Left renal cortex interstitium (tissue), 4 donors: ENCODE results near the gene CHKA. TPM values are rescaled to one million over a fixed set of nuclear protein-coding genes. Genes with fewer than 3 reads are reported as not detected.

Experiments used
- DNase-seq, 4 donors: peaks; one replicate each; pipeline ENCODE4 v3.0.0-alpha.2; 2013; ENCODE audit warnings: low read depth in 4 of 4, low spot score in 2 of 4, missing footprints in 1 of 4
- polyA plus RNA-seq, 4 donors: library from polyadenylated mRNA; unstranded; fragments of 120-200 nt; gene quantifications; one replicate each; pipeline ENCODE4 v1.2.1, GENCODE V29; 2013; ENCODE audit not compliant: insufficient read length in 4 of 4

CHKA gene
- polyA plus RNA-seq, 4 donors = 27.7 to 56.6 (median 37.0) TPM

GRCh38 chr11:68037411-68038225, 83.6 kb downstream of the CHKA start:
- no peak for DNase-seq

GRCh38 chr11:68036717-68037239, 84.4 kb downstream of the CHKA start:
- DNase-seq = no peak

DNA sequence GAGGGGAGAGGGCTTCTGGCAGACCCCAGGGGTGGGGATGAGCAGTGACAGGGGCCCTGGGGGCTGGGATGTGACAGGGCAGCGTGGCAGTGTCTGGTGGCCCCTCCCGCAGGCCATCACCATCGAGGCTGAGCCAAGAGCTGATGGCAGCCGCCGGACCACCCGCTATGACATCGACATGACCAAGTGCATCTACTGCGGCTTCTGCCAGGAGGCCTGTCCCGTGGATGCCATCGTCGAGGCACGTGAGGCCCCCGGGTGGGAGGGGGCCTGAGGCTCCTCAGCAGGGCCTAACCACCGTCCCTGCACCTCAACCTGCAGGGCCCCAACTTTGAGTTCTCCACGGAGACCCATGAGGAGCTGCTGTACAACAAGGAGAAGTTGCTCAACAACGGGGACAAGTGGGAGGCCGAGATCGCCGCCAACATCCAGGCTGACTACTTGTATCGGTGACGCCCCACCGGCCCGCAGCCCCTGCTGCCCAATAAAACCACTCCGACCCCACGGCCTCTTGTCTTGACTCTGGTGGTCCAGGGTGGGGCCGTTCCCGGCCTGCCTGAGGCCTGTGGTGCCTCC, 85.0 kb downstream of the CHKA start:
- DNase-seq = no peak

DNA sequence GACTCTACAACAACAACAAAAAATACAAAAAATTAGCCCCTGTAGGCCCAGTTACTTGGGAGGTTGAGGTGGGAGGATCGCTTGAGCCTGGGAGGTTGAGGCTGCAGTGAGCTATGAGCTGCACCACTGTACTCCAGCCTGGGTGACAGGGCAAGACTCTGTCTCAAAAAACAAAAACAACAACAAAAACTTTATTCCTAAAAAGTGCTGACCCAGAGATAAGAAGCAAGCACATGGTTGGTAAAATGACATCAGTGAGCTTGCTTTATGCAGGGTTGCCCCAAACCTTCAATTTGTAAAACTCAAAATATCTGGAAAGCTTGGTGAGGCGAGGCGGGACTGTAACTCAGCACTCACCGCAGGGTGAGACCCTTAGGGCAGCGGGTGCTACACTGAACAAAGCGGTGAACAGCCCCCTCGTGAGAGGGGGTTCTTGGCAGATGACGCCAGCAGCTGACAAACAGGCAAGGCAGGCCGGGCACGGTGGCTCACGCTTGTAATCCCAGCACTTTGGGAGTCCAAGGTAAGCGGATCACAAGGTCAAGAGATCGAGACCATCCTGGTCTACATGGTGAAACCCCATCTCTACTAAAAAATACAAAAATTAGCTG, 85.8 kb downstream of the CHKA start:
- no peak for DNase-seq

DNA sequence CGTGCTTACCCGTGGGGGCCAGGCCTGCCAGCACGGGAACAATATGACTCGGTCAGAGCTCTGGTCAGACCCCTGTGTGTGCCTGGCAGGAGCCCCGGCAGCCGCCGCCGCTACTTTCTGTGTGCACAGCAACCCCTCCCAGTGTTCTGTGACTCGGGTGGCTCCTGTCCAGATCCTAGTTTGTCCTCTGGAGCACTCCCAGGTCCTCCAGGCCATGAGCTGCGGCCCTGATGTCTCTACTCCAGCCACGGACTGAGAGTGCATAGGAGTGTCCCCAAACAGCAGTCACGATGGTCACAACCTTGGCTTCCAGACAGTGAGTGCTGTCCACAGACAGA, 87.5 kb downstream of the CHKA start:
- no peak for DNase-seq

DNA sequence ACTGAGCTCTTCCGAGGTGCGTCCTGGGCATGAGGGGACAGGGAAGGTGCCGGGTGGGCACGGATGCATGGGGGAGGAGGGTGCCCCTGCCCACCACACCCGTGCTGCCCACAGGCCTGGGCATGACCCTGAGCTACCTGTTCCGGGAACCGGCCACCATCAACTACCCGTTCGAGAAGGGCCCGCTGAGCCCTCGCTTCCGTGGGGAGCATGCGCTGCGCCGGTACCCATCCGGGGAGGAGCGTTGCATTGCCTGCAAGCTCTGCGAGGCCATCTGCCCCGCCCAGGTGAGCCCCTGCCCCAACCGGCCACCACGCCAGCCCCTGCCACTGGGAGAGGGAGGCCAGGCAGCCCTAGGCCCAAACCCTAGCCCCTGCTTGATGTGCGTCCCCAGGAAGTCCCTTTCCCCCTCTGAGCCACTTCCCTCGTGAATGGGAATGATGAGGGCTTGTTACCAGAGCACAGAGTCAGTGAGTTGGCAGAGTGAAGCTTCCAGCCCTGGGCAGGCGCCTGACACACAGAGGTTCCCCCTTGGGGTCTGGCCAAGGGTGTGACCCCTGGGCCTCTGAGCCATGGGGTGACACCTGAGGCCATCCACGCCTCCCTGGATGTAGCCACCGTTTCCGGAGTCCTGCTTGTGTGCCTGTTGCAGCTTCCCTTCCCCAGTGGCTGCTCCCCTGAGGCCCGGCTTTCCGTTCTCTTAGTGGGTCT, 88.0 kb downstream of the CHKA start:
- DNase-seq = no peak

DNA sequence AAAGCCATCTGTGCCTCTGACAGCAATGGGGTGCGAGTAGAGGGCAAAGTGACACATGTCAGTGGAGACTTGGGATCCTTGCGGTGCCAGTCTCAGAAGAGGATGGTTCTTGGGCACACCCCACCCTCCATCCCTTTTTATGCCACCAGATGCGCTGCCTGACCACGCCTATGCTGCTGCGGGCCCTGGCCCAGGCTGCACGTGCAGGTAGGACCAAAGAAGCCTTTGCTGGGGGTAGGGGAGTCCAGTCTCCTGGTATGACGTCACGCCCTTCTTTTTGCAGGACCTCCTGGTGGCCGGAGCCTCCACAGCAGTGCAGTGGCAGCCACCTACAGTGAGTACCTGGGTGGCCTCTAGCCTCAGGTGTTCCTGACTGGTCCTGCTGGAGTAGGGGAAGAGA, 89.2 kb downstream of the CHKA start:
- no peak for DNase-seq

- DNase-seq = no peak
These were observed 90.1 kb downstream of the CHKA start for GRCh38 chr11:68031144-68031464.

DNA sequence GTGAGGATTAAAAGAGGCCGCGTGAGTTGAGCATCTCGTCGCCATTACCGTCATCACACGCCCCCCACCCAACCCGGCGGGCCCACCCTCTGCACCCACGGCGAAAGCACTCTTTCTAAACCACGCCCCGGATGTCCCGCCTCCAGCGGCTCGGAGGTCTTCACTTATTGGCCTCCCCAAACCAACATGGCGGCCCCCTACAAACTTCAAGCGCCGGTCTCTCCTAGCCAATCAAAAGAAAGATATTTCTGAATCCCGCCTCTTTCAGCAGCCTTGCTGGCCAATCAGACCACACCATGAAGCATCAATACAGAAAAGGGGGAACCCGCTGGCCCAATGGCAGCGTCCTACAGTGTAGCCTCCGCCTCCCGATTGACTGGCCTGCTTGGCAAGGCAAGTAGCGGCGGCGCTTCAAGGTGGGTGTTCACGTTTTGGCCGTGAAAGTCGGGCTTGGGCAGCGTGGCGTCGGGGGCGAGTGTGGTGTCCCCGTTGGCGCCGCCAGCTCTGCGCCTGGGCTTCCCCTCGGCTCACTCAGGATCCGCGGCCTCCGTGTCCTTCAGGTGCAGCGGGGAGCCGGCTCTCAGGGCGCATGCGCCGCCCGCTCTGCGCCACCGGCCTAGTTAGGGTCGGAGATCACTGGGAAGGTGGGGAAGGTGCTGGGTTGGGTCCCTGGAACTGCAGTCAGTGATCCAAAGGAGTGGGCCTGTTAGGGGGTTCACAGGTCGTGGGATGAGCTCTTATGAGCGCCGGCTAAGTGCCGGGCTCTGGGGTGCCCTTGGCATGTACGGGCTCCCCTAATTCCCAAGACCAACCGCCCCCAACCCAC, 90.7 kb downstream of the CHKA start, which contains the start of gene NDUFS8:
Gene NDUFS8, plus strand, starts transcription at position 364 of the 826 bp plus-strand sequence. CDS start 1,471 bp downstream, outside the sequence.
- DNase-seq = peak; percentile 94 to 99 (median 97)

DNA sequence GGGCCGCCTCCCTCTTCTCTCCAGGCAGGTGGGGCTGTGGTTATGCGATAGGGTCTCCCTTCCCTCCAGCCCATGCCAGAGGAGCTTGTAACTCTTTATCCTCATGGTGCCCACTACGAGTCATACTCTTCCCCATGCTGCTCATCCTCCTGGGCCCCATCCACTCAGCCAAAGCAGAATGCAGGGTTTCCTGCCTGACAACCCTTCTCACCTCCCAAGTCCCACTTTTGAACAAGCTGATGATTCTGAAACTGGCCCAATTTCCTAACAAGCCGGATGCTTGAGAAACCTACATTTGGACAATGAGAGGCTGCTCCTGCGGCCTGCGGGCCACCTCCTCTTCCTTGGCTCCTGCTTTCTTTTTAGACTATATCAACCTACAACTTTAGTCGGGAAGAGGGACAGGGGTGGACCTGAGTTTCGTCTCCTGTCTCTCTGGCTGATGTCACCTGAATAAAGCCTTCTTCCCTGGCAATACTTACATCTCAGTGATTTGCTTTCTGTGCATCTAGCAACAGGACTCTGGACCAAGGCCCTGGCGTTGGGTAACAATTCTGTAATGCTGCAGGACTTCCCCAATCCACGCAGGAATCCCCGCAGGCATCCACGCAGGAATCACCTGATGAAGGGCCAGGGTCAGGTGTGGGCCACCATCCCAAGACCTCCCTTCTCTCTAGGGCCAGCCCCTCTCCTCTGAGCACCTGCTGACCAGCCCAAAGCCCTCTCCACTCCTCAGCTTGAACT, 92.2 kb downstream of the CHKA start:
- no peak for DNase-seq

DNA sequence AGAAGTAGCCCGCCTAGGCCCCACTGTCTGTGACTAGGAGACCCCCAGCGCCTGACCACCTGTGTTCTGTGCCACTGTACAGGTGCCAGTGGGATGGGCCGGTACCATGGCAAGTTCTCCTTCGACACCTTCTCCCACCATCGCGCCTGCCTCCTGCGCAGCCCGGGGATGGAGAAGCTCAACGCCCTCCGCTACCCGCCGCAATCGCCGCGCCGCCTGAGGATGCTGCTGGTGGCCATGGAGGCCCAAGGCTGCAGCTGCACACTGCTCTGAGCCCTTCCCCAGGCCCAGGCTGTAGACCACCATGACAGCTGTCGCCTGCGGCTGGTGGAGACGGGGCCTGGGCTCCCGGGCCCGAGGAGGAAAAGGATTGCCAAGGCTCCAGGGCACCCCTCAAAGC, 93.5 kb downstream of the CHKA start:
- DNase-seq = no peak

DNA sequence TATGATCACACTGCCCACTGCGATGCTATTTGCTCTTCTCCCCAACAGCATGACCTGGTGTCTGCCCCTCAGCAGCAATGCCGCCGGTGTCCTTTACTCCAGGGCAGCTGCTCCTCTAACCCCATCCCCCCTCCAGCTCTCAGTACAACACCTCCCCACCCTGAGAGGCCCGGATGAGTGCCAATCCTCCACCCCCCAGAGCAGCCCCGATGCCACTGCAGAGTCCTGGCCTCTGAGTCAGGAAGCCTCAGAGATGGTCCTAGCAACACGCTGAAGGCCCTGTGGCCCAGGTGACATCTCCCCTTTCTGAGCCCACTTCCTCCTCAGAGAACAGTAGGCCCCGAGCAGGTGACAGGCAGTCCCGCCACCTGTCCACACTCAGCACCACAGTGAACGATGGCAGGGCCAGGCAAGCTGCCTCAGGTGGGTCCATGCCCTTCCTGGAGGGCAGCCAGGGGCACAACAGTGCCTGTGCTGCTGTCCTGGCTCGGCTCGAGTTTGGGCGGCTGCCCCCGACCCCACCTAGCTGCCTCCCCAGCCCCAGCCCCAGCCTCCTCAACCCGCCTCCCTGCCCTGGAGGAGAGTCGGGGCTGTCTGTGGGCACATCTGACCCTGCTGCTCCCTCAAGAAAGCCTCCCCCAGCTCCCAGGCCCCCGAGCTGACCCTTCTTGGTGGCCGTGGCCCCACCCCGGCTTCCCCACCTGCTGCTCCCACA, 94.6 kb downstream of the CHKA start:
- DNase-seq = no peak

GRCh38 chr11:68025047-68025446, 96.1 kb downstream of the CHKA start:
- DNase-seq = no peak

DNA sequence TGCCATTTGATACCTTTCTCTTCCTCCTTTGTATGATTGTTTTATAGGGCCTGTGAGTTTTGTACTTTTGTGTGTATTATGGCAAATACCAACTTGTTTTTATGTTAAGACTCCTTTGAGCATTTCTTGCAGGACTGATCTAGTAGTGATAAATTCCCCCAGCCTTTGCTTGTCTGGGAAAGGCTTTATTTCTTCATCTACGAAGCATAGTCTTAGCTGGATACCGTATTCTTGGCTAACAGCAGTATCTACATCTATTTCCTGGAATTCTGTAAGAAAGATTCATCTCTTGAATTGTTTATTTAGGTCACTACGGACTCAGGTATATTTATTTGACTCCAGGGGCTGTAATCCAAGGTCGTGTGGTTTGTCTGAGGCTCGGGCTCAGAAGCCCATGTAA, 96.7 kb downstream of the CHKA start:
- no peak for DNase-seq

DNA sequence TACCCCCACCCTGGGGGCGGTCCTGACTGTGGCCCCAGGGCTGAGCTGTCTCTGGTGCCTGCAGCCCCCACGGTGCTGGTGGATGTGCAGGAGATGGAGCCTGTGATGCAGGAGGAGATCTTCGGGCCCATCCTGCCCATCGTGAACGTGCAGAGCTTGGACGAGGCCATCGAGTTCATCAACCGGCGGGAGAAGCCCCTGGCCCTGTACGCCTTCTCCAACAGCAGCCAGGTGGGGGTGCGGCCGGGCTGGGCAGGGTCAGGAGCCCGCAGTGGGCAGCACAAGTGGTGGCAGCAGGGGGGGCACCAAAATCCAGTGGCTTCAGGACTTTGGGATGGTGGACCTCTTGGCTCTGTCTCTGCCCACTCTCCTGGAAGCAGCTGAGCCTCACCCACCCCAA, 98.7 kb downstream of the CHKA start:
- DNase-seq = no peak

- no peak for DNase-seq
These were observed 99.9 kb downstream of the CHKA start for GRCh38 chr11:68021167-68021787.

GRCh38 chr11:68020575-68020974, 100.6 kb downstream of the CHKA start:
- DNase-seq = no peak

GRCh38 chr11:68019486-68019885, 101.7 kb downstream of the CHKA start:
- DNase-seq = no peak
